Erythroblast (primary cell): ENCODE results near the gene CNRIP1.

Source experiments
- DNase-seq, 2 experiments: peaks; one replicate each; lab custom pipeline; 2025; lab: John Stamatoyannopoulos, UW
- GATA1 ChIP-seq: IDR thresholded peaks from 2 replicates; pipeline ENCODE4 v1.6.1; 2011; ENCODE audit warnings: low read depth, mild to moderate bottlenecking, control low read depth, low read length, moderate library complexity
- POLR2A ChIP-seq: IDR thresholded peaks from 2 replicates; pipeline ENCODE4 v1.6.1; 2011; ENCODE audit warnings: mild to moderate bottlenecking, low read length

CNRIP1 gene, protein sequence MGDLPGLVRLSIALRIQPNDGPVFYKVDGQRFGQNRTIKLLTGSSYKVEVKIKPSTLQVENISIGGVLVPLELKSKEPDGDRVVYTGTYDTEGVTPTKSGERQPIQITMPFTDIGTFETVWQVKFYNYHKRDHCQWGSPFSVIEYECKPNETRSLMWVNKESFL

DNA sequence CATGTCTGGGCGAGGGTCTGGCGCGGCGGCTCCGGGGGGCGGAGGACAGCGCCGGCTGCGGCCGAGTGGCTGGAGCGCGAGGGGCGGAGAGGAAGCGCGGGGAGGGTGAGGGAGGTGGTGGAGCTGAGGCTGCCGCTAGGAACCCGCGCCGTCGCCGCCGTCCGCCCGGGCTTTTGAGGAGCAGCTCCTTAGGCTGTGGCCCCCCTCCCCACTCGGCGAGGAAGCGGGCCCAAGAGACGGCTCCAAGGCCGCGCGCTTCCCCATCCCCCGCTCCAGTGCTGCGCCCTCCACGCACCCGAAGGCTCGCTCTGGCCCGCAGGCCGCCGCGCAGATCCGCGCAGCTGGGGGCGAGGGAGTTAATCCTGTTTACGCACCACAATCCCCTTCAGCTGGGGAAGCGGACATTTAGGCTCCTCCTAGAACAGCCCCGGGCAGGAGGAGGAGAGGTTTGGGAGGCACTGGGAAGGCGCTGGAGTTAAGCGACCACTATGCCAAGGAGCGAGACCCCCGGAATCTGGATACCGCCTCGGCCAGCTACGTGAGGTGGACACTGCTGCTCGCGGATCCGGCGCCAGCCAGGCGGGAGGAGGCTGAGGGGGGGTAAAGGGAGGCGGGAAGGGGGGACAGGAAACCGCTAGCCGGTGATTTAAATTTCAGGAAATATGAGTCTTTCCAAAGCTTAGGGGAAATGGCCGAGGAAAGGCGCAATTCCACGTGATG, at the start of gene CNRIP1:
CNRIP1 (minus strand) TSS at position 552 of the 720 bp plus-strand sequence; CDS start at position 3, 549 bp downstream.
- TF ChIP-seq GATA1 (no peak), POLR2A (no peak)
- DNase-seq = peak; percentile 80 to 83

DNA sequence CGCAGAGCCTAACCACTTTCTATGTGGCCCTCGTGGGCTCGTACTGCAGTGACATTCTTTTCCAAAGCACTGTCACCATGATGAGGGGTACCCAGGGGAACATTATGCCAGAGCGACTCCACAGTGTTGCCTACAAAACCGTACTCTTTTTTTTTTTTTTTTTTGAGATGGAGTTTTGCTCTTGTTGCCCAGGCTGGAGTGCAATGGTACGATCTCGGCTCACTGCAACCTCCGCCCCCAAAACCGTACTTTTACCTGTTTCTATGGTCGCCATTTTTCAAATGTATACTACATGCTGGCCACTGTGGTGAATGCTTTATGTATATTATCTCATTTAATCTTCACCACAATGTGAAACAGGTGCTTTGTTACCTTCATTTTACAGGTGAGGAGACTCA, 49.6 kb upstream of the CNRIP1 start:
- no peak for DNase-seq
- TF ChIP-seq POLR2A (no peak), GATA1 (no peak)

DNA sequence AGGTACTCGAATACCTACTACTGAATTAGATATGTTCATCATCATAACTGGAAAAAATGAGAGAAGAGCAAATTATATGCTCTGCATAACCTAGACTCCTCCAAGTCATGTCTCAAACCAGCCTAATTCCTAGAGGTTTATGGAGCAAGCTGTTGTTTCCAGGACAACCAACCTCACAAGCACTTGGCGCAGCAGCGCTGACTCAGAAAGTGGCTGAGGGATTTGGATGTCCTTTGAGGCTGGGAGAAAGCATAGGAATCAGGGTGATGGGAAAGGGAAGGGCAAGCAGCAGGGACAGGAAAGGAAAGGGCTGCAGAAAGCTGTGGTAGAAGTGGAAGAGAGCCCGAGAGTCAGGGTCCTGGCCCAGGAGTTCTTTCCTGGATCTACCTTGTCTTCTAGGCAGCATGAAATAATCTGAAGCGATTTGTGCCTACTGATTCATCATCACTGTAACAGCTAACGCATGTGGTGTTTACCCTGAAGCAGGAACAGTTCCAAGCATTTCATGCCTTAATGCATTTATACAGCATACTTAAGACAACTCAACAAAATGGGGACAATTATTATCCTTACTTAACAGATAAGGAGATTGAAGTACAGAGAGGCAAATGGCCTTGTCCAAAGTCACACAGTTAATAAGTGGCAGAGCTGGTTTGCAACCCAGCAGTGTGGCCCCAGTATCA, 49.0 kb upstream of the CNRIP1 start:
- no peak for DNase-seq

DNA sequence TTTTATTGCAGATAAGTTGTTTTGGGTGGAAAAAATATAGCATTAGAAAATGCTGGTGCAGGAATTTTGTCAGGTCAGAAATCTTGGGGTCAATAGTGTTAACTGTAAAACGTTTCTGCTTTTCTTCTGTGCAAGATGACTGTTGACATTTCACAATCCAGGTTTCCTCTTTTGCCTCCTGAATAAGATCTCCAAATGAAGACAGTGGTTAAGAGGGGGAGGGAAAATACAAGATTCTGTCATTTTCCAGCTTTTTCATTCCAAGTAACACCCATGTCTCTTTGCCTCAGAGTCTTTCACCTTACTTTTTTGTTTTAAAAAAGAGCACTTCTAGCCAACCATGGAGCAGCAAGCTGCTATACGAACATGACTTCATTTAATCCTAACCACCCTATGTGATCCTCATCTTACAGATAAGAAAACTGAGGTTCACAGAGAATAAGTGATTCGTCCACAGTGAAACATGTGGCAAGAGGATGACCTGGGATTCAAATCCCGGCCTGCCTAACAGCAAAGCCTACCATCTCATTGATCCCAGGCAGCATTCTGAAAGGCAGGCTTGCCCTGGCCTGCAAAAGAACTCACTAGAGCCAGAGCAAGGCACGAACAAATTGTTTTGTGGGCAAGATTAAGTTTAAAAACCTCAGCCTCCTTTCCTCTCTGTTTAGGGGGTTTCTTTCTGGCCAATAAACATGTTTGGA, 48.4 kb upstream of the CNRIP1 start:
- DNase-seq = no peak
- TF ChIP-seq POLR2A (no peak), GATA1 (no peak)

More for the DNA sequence above, 49.0 kb upstream of the CNRIP1 start:
- TF ChIP-seq GATA1 (no peak), POLR2A (no peak)

DNA sequence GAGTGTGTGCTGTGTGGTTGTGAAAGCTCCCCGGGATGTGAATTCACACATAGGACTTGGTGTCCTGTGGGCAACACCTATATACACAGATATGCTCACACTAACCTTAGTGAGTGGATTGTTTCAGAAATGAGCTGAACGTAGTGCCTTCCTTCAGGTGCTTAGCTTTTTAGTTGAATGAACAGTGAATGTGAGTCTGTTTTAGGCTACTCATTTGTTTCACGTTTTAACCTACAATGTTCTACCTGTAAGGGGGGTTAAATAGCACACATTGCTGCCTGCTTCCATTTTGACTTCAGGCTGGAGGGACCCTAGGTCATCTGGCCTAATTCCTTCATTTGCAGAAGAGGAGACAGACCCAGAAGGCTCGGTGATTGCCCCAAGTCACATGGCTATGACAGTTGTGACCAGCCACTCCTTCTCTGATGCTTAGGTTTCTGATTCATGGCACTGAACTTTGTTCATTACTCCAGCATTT, 46.4 kb upstream of the CNRIP1 start:
- TF ChIP-seq POLR2A (no peak), GATA1 (no peak)
- peak; percentile 31 to 59 for DNase-seq

DNA sequence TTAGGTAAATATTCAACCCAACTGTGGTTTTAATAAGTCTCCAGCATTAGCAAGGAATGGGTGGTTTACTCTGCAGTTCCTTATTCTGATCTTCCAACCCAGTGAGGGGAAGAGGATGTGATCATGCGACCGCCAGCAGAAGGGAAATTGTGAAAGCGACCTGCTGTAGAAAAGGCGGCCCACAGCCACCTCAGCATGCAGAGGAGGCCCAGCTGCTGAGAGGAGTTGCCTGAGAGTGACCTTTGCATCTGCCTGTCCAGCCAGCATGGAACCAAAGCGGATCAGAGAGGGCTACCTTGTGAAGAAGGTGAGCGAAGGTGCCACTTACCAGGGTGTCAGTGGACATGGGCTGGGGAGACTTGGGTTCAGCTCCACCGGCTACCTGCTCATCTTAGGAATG, 45.3 kb upstream of the CNRIP1 start, which contains the start of gene PLEK:
PLEK (plus strand) TSS at position 196 of the 400 bp plus-strand sequence; CDS start at position 266, 70 bp downstream.
- TF ChIP-seq GATA1 (no peak), POLR2A (no peak)
- DNase-seq = peak; percentile 46 to 54

DNA sequence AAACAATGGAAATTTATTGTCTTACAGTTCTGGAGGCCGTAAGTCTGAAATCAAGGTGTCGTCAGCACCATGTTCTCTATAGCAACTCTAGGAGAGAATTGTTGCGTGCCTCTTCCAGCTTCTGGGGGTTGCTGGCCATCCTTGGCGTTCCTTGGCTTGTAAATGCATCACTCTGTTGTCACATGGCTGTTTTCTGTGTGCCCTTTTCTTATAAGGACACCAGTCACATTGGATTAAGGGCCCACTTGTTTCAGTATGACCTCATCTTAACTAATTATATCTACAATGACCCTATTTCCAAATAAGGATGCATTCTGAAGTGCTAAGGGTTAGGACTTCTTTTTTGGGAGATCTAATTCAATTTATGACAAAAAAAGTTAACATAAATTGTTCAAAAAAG, 44.0 kb upstream of the CNRIP1 start:
- no peak for TF ChIP-seq GATA1
- TF ChIP-seq POLR2A = no peak
- DNase-seq = no peak

DNA sequence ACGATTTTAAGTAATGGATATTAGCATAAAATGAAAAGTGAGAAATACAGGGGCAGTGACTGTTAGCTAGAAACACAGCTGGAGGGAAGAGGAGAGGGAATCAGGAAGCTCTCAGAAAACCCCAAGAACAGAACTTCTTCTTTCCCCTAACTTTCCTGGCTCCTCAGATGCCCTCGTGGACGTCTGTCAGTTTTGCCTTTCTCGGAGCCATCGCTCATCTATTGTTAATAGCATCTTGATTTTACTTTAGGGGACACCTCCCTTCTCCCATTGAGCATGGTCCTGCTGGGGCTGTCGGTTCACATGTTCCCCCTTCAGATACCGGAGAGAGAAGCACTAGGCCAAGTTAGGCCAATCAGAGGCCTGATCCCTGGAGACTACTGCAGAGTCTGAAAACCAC, 43.0 kb upstream of the CNRIP1 start:
- DNase-seq = no peak
- TF ChIP-seq POLR2A (no peak), GATA1 (no peak)

DNA sequence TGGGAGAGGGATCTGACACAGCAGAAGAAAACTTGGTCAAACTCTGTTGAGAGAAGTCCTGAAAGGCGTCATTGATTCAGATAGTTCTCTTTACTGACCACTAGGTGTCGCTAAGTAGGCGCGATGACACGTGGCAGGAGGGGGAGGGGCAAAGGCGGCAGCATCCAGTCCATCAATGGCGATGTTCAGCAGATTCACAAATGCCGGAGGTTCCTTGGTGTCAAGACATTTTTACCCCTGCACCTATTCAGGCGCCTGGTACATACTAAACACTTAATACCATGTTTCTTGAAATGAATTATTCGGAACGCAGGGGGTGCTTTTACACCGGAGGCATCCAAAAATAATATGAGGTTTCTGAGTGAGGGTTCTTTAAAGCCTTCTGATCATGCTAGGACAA, 42.3 kb upstream of the CNRIP1 start:
- TF ChIP-seq POLR2A = no peak
- DNase-seq = peak; percentile 91 to 93

DNA sequence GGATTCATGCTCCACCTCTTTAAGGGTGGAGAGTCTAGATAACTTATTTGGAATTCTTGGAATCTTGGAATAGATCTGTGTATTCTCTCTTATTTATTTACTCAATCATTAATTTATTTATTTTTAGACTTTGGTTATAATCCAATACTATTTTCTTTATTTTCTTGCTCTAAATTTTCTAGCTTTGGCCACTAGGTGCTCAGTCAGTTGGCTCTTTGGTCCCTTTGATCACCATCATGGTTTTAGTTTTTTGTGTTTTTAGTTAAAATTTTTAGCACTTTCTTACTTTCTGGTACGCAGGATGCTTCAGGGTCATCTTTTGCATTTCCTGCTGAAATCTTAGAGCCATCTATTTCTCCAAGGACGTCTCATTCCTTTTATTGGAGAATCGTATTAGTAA, 40.1 kb upstream of the CNRIP1 start:
- TF ChIP-seq GATA1 (no peak), POLR2A (no peak)
- DNase-seq = no peak

DNA sequence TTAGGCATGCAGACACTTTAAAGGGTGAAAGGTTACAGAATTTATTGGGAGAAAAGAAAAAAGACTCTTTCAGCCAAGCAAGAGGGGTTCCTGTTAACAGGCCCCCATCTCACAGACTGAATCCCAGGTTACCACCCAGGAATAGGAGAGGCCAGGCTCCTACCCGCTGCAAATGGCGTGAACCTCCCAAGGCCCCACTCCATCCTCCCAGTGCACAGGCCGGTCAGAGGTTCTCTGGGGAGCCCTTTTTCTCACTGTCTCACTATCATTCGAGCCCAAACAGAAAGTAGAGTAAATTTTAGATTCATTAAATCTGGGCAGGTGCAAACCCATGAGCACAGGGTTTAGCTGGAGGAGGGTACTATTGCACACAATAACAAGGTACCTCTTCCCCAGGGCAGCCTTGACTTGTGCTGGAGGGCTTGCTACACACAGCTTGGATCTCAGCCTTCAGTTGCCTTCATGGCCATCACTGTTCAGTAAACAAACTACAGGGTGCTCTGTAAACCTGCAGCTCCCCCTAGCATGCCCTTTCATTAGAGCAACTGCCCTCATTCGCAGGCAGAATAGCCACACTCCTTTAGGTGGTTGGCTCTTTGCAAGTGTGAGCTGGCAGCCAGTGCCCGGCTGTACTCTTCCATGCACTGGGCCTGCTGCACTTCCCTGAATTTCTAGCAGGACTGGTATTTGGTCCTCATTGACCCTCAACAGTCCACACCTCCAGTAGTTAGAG, 38.0 kb upstream of the CNRIP1 start:
- TF ChIP-seq POLR2A (no peak), GATA1 (no peak)
- peak; percentile 82 to 86 for DNase-seq

DNA sequence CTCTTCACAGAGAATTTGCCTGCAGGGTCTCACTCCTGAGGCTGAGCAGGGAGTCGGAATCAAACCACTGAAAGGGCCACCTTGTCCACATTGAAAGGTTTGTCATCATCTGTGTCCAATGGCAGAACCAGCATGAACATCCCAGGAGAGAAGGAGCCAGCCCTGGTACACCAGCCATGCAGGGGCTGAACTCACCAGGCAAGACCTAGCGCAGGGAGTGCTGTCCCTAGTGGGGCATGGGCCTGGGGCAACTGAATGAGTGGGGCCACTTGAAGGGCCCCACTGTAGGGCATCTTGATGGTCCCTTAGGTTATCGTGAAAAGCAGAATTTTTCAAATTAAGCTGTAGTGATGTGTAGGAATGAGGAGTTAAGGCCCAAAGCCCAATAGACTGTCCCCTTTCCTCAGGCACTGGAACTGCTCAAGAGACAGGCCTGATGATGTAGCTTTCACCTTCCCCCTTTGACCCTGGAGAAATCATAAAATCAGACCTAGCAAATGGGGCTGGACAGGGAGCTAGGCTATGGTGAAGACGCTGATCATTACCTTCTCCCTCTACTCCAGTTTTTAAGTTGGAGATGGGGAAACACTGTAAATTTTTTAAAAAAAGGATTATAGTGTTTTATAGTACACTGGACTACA, 37.0 kb upstream of the CNRIP1 start:
- TF ChIP-seq GATA1 (no peak), POLR2A (no peak)
- no peak for DNase-seq
